GM10248 (cell line): ENCODE results near the gene MYH7.

ENCODE experiments used
- CTCF ChIA-PET: fragments of 300-600 bp; sonication (Branson Sonifier 250); formaldehyde crosslinking; extraction: SDS; loops from one replicate; lab custom pipeline; 2021; ENCODE audit warnings: antibody characterized with exemption; lab: Yijun Ruan, JAX
- POLR2A ChIA-PET: fragments of 350-650 bp; sonication (Branson Sonifier 250); formaldehyde crosslinking; extraction: SDS; loops from one replicate; lab custom pipeline; 2020; ENCODE audit warnings: antibody characterized with exemption; lab: Yijun Ruan, JAX
- DNase-seq: peaks from one replicate; pipeline ENCODE4 v3.0.0; 2012; ENCODE audit errors: extremely low spot score
- CTCF ChIP-seq: IDR thresholded peaks from 2 replicates; pipeline ENCODE4 v1.5.1; 2012; ENCODE audit warnings: mild to moderate bottlenecking, low read depth; ENCODE audit errors: extremely low read depth, missing control alignments, control extremely low read depth

Gene MYH7

GRCh38 chr14:23452237-23452636 lies 16.8 kb upstream of the MYH7 start:
- no peak for DNase-seq
- TF ChIP-seq CTCF: no peak
- CTCF ChIA-PET: interaction anchor here (1.3 kb wide), 1 partner anchor 10 kb away, joined by 4 read pairs; no protein-coding TSS in a partner anchor
- POLR2A ChIA-PET: no interaction called here

- ChIA-PET CTCF (interaction anchor here (1.4 to 1.5 kb wide), 3 partner anchors 9 to 122 kb away, joined by 3 read pairs; no protein-coding TSS in a partner anchor), POLR2A (no interaction called here)
- TF ChIP-seq CTCF: no peak
- no peak for DNase-seq
These were observed 14.9 kb upstream of the MYH7 start for GRCh38 chr14:23450379-23450778.

GRCh38 chr14:23449314-23449713 lies 13.9 kb upstream of the MYH7 start:
- no peak for TF ChIP-seq CTCF
- DNase-seq: no peak
- CTCF ChIA-PET: interaction anchor here (1.4 to 2.2 kb wide), 6 partner anchors 8 to 121 kb away, joined by 3 to 7 read pairs (median 4); no protein-coding TSS in a partner anchor
- POLR2A ChIA-PET: no interaction called here

DNA sequence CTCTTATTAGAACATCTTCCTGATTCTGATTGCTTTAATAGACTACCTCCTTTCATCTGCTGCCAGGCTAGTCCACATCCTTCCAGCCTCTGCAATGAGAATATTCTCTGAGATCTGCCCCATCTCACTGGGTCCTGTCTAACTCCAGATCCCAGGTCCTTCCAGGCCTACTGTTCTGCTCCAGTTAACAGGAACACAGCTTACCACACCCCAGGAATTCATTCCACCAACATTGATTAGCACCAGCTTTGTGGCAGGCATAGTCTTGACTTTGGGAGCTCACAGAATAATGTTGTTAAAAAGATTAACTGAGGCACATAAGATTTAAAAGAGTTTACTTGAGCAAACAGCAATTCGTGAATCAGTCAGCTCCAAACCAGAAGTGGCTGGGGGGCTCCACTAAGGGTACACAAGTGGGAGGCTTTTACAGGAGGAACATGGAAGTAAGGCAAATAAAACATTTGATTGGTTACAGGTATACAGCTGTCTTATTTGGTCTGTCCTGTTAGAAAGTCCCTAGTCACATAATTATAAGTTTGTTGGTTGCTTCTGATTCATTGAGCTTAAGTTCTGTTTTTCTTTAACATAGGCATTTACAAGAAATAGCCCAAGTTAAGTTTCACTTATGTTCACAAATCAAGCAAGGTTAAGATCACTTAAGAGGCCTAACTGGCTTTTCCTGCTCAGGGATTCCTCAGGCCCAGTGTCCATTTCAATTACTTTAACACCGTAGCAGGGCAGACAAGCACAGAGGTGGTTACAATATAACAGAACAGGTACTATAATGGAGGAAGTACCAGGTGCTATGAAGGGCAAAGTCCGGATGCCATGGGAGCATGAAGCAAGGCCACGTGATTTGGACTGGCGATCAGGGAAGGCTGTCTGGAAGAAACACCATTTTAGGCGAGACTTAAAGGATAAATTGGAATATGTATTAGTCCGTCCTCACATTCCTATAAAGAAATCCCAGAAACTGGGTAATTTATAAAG lies 12.2 kb upstream of the MYH7 start:
- no peak for TF ChIP-seq CTCF
- CTCF ChIA-PET: interaction anchor here (0.9 to 2.4 kb wide), 8 partner anchors 8 to 112 kb away, joined by 3 to 6 read pairs (median 4); no protein-coding TSS in a partner anchor
- no peak for DNase-seq
- POLR2A ChIA-PET: no interaction called here

DNA sequence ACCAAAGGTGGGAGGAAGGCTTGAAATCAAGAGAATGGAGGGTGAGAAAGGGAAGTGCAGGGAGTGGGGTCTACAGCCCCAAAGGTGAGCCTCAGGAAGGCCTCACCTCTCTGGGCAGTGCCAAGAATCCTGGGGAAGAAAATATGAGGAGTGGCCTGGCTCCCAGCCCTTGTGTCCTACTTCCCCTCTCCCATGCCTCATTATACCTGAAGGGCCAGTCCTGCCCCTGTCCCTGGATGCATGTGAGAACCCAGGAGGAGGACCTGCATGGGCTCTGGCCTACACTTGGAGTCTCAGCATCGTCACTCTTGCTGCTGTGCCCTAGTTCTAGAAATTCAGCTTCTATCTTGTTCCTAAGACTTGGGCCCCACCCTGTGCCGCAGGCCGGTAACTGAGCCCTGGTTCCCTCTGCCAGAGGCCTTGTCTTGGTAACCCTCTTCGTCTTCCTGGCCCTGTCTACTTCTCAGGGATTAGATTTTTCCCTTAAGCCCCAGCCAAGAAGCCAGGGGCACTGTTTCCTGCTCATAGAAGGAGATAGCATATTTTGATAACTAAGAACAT lies 10.9 kb upstream of the MYH7 start:
- ChIA-PET CTCF (interaction anchor here (0.9 to 2.4 kb wide), 4 partner anchors 9 to 113 kb away, joined by 3 to 6 read pairs (median 3); no protein-coding TSS in a partner anchor), POLR2A (no interaction called here)
- no peak for TF ChIP-seq CTCF
- DNase-seq: no peak

GRCh38 chr14:23445773-23446172 lies 10.3 kb upstream of the MYH7 start:
- TF ChIP-seq CTCF: no peak
- ChIA-PET POLR2A (no interaction called here), CTCF (interaction anchor here (1.0 to 2.4 kb wide), 2 partner anchors 9 to 33 kb away, joined by 3 to 6 read pairs; no protein-coding TSS in a partner anchor)
- no peak for DNase-seq
